ENCODE measurements around the gene SLC49A4.

GRCh38 chr3:122886946-122887345 is 92.1 kb downstream of the SLC49A4 start:
- TF ChIP-seq CTCF (IDR thresholded peaks at IDR 0.05; ENCODE audit: insufficient read depth, low read depth, low read length) (no peak), EZH2 (IDR thresholded peaks at IDR 0.05; ENCODE audit: insufficient read depth, low read length) (no peak)
